Upper lobe of right lung (tissue), 1 donor: ENCODE data around the gene AVPR1B. TPM values are rescaled to one million over a fixed set of nuclear protein-coding genes. Genes with fewer than 3 reads are reported as not detected.

Experiments
- ATAC-seq: fragments of 200-7000 bp; cut with Tn5 transposase; one replicate; pipeline ENCODE4 v1.9.1; 2020; ENCODE audit warnings: mild to moderate bottlenecking, moderate library complexity
- DNase-seq: peaks from one replicate; pipeline ENCODE4 v3.0.0-alpha.2; 2020
- H3K27ac ChIP-seq: fragments of 200-600 bp; one replicate; pipeline ENCODE4 v1.8.0; 2022
- H3K27me3 ChIP-seq: fragments of 200-600 bp; one replicate; pipeline ENCODE4 v1.8.0; 2022; ENCODE audit warnings: mild to moderate bottlenecking
- H3K36me3 ChIP-seq: fragments of 200-600 bp; one replicate; pipeline ENCODE4 v1.8.0; 2022
- H3K4me1 ChIP-seq: fragments of 200-600 bp; one replicate; pipeline ENCODE4 v1.8.0; 2022
- H3K4me3 ChIP-seq: fragments of 200-600 bp; one replicate; pipeline ENCODE4 v1.8.0; 2022; ENCODE audit warnings: mild to moderate bottlenecking
- H3K9me3 ChIP-seq: fragments of 200-600 bp; one replicate; pipeline ENCODE4 v1.8.0; 2022
- CTCF ChIP-seq: fragments of 200-600 bp; IDR thresholded peaks from one replicate; pipeline ENCODE4 v1.8.0; 2022; ENCODE audit warnings: antibody characterized with exemption
- intact Hi-C: fragments of 100-400 bp; cut with DNase I; formaldehyde crosslinking; loops from one replicate; pipeline ENCODE4 v1.11.0; 2022
- total RNA-seq: library from RNA; stranded (reverse); fragmentation: NEBNext Ultra II Directional; extraction: Animal tissue kit (Norgen Biotek cat#: 25700); gene quantifications from one replicate; pipeline ENCODE4 v1.2.1, GENCODE V29; 2021
- donor health status: DM: no; HTN: yes; CAD: no; lungs with severe emphysema.

AVPR1B gene
- total RNA-seq, 1 donor from 2014 or later = not detected

- no peak for TF ChIP-seq CTCF
- intact Hi-C loops = no loop called here
- DNase-seq = no peak
Measured at GRCh38 chr1:206060844-206061243, 56.3 kb downstream of the AVPR1B start.

More at GRCh38 chr1:206060844-206061243, 56.3 kb downstream of the AVPR1B start:
- Histone ChIP-seq H3K4me3 (no peak overlapping the region), H3K36me3 (no peaks in the 10 kb centered on the region), H3K4me1 (no peaks in the 10 kb centered on the region), H3K27me3 (no peaks in the 10 kb centered on the region), H3K27ac (no peak overlapping the region), H3K9me3 (no peaks in the 10 kb centered on the region)
- ATAC-seq = no peak

Other genes with a start within 250 kb of the AVPR1B start
- 21.7 TPM for gene SLC26A9, start 173.9 kb downstream of the AVPR1B start, total RNA-seq
- gene RAB7B, start 114.0 kb downstream of the AVPR1B start, total RNA-seq = 7.0 TPM
- gene CTSE, start 93.5 kb downstream of the AVPR1B start, total RNA-seq = 85.8 TPM
- 17.3 TPM for gene RHEX, start 64.2 kb downstream of the AVPR1B start, total RNA-seq
- 4.4 TPM for gene FAM72A, start 85.5 kb upstream of the AVPR1B start, total RNA-seq
- gene SRGAP2, start 86.2 kb upstream of the AVPR1B start, total RNA-seq = 77.1 TPM